Naive B cell (primary cell): Measurements from ENCODE around the gene DLL4. TPM values are rescaled to one million over a fixed set of nuclear protein-coding genes. Genes with fewer than 3 reads are reported as not detected.

ENCODE experiments used
- ATAC-seq, 2 donors: fragments of 150-1000 bp; cut with Tn5 transposase; 2 replicates each; pipeline ENCODE4 v1.10.0; 2021; ENCODE audit warnings: low read depth in 2 of 2, mild to moderate bottlenecking in 2 of 2, moderate library complexity in 2 of 2
- DNase-seq: peaks from one replicate; pipeline ENCODE4 v3.0.0; 2022
- H3K27ac Mint-ChIP-seq, 6 donors: one replicate each; pipeline ENCODE4 v1.8.0; 2020 to 2022; ENCODE audit warnings: mild to moderate bottlenecking in 6 of 6, mixed read lengths in 6 of 6, moderate library complexity in 5 of 6, inconsistent platforms in 2 of 6
- H3K27me3 Mint-ChIP-seq, 3 donors: one replicate each; pipeline ENCODE4 v1.8.0; 2021 to 2022; ENCODE audit warnings: mixed read lengths in 3 of 3, mild to moderate bottlenecking in 1 of 3
- H3K36me3 Mint-ChIP-seq, 2 donors: one replicate each; pipeline ENCODE4 v1.8.0; 2020 to 2022; ENCODE audit warnings: mixed read lengths in 2 of 2, inconsistent platforms in 1 of 2, mild to moderate bottlenecking in 1 of 2
- H3K4me1 Mint-ChIP-seq, 3 donors: one replicate each; pipeline ENCODE4 v1.8.0; 2020 to 2022; ENCODE audit warnings: mixed read lengths in 3 of 3, inconsistent platforms in 1 of 3, mild to moderate bottlenecking in 1 of 3, moderate library complexity in 1 of 3
- H3K4me3 Mint-ChIP-seq, 8 donors: one replicate each; pipeline ENCODE4 v1.8.0; 2020 to 2022; ENCODE audit warnings: mild to moderate bottlenecking in 8 of 8, mixed read lengths in 8 of 8, moderate library complexity in 8 of 8, inconsistent platforms in 2 of 8
- H3K9me3 Mint-ChIP-seq, 7 donors: one replicate each; pipeline ENCODE4 v1.8.0; 2020 to 2022; ENCODE audit warnings: mixed read lengths in 7 of 7, mild to moderate bottlenecking in 5 of 7, inconsistent platforms in 2 of 7, moderate library complexity in 1 of 7
- polyA plus RNA-seq, 6 donors: library from polyadenylated mRNA; unstranded; fragments of 300-500 nt; fragmentation: Illumina TruSeq; gene quantifications; one replicate each; pipeline ENCODE4 v1.2.3, GENCODE V29; 2021; ENCODE audit warnings: low read depth in 6 of 6

The DLL4 gene
- polyA plus RNA-seq, 6 donors from 2014 or later: not detected

- no peaks in the 10 kb centered on the region for H3K36me3 Mint-ChIP-seq
- H3K4me3 Mint-ChIP-seq: no peak overlapping the region
- H3K27ac Mint-ChIP-seq: no peak overlapping the region
- no peak for ATAC-seq
- H3K27me3 Mint-ChIP-seq: no peaks in the 10 kb centered on the region
- DNase-seq: no peak
- H3K4me1 Mint-ChIP-seq: peaks cover 6 to 21% (median 18%) of the 10 kb centered on the region in 3 donors
- H3K9me3 Mint-ChIP-seq: no peaks in the 10 kb centered on the region
Observed at GRCh38 chr15:40911693-40912092, 17.4 kb upstream of the DLL4 start.

GRCh38 chr15:40912478-40912877, 16.7 kb upstream of the DLL4 start:
- no peak for ATAC-seq
- Mint-ChIP-seq H3K27ac (peak overlapping the region in 1 of 6 donors; percentile 28), H3K4me1 (peaks cover 2 to 14% (median 13%) of the 10 kb centered on the region in 3 donors), H3K9me3 (no peaks in the 10 kb centered on the region), H3K36me3 (no peaks in the 10 kb centered on the region), H3K27me3 (no peaks in the 10 kb centered on the region), H3K4me3 (no peak overlapping the region)
- no peak for DNase-seq

- Mint-ChIP-seq H3K9me3 (no peaks in the 10 kb centered on the region), H3K27me3 (peaks cover 0 to 4% (median 0%) of the 10 kb centered on the region in 3 donors), H3K36me3 (no peaks in the 10 kb centered on the region), H3K27ac (peak overlapping the region in 1 of 6 donors; percentile 0), H3K4me1 (peaks cover 0 to 5% (median 5%) of the 10 kb centered on the region in 3 donors), H3K4me3 (no peak overlapping the region)
- DNase-seq: no peak
- no peak for ATAC-seq
Observed at GRCh38 chr15:40914013-40914412, 15.1 kb upstream of the DLL4 start.

- DNase-seq (no peak), ATAC-seq (no peak)
- H3K4me1 Mint-ChIP-seq: peaks cover 0 to 5% (median 5%) of the 10 kb centered on the region in 3 donors
- H3K27ac Mint-ChIP-seq: no peak overlapping the region
- H3K36me3 Mint-ChIP-seq: no peaks in the 10 kb centered on the region
- no peak overlapping the region for H3K4me3 Mint-ChIP-seq
- H3K9me3 Mint-ChIP-seq: no peaks in the 10 kb centered on the region
- peaks cover 0 to 4% (median 0%) of the 10 kb centered on the region in 3 donors for H3K27me3 Mint-ChIP-seq
Observed at GRCh38 chr15:40914486-40914885, 14.7 kb upstream of the DLL4 start.

- Mint-ChIP-seq H3K36me3 (no peaks in the 10 kb centered on the region), H3K27ac (no peak overlapping the region), H3K4me1 (peaks cover 0 to 5% (median 2%) of the 10 kb centered on the region in 3 donors), H3K9me3 (no peaks in the 10 kb centered on the region), H3K27me3 (peaks cover 0 to 4% (median 0%) of the 10 kb centered on the region in 3 donors), H3K4me3 (peak overlapping the region in 1 of 8 donors; percentile 60)
- DNase-seq: no peak
- no peak for ATAC-seq
Observed at GRCh38 chr15:40915116-40915661, 14.0 kb upstream of the DLL4 start.

GRCh38 chr15:40915679-40916078, 13.5 kb upstream of the DLL4 start:
- peaks cover 0 to 4% (median 0%) of the 10 kb centered on the region in 3 donors for H3K27me3 Mint-ChIP-seq
- peaks cover 0 to 5% (median 0%) of the 10 kb centered on the region in 3 donors for H3K4me1 Mint-ChIP-seq
- DNase-seq (no peak), ATAC-seq (no peak)
- peak overlapping the region in 1 of 6 donors; percentile 64 for H3K27ac Mint-ChIP-seq
- H3K36me3 Mint-ChIP-seq: no peaks in the 10 kb centered on the region
- no peaks in the 10 kb centered on the region for H3K9me3 Mint-ChIP-seq
- H3K4me3 Mint-ChIP-seq: no peak overlapping the region

GRCh38 chr15:40917585-40917984, 11.6 kb upstream of the DLL4 start:
- Mint-ChIP-seq H3K27me3 (peaks cover 0 to 4% (median 3%) of the 10 kb centered on the region in 3 donors), H3K9me3 (no peaks in the 10 kb centered on the region), H3K4me1 (peaks cover 0 to 5% (median 2%) of the 10 kb centered on the region in 3 donors), H3K4me3 (no peak overlapping the region), H3K36me3 (no peaks in the 10 kb centered on the region), H3K27ac (no peak overlapping the region)
- ATAC-seq (no peak), DNase-seq (no peak)

GRCh38 chr15:40918146-40918798, 10.9 kb upstream of the DLL4 start:
- Mint-ChIP-seq H3K27ac (no peak overlapping the region), H3K4me3 (no peak overlapping the region), H3K9me3 (no peaks in the 10 kb centered on the region), H3K4me1 (peaks cover 0 to 7% (median 5%) of the 10 kb centered on the region in 3 donors), H3K36me3 (no peaks in the 10 kb centered on the region), H3K27me3 (peaks cover 0 to 10% (median 8%) of the 10 kb centered on the region in 3 donors)
- DNase-seq: no peak
- no peak for ATAC-seq

- no peak overlapping the region for H3K27ac Mint-ChIP-seq
- ATAC-seq: no peak
- peaks cover 0 to 7% (median 3%) of the 10 kb centered on the region in 3 donors for H3K4me1 Mint-ChIP-seq
- DNase-seq: no peak
- no peak overlapping the region for H3K4me3 Mint-ChIP-seq
- no peaks in the 10 kb centered on the region for H3K36me3 Mint-ChIP-seq
- H3K9me3 Mint-ChIP-seq: no peaks in the 10 kb centered on the region
- peaks cover 0 to 10% (median 8%) of the 10 kb centered on the region in 3 donors for H3K27me3 Mint-ChIP-seq
Observed at GRCh38 chr15:40918799-40919392, 10.2 kb upstream of the DLL4 start.

- ATAC-seq (no peak), DNase-seq (no peak)
- H3K4me1 Mint-ChIP-seq: peaks cover 13 to 26% (median 14%) of the 10 kb centered on the region in 3 donors
- peaks cover 14 to 39% (median 36%) of the 10 kb centered on the region in 3 donors for H3K27me3 Mint-ChIP-seq
- no peak overlapping the region for H3K4me3 Mint-ChIP-seq
- no peaks in the 10 kb centered on the region for H3K9me3 Mint-ChIP-seq
- no peaks in the 10 kb centered on the region for H3K36me3 Mint-ChIP-seq
- peak overlapping the region in 1 of 6 donors; percentile 72 for H3K27ac Mint-ChIP-seq
Observed at GRCh38 chr15:40921949-40922607, 7.1 kb upstream of the DLL4 start.

GRCh38 chr15:40922608-40923005, 6.5 kb upstream of the DLL4 start:
- no peaks in the 10 kb centered on the region for H3K9me3 Mint-ChIP-seq
- peak overlapping the region in 2 of 6 donors; percentile 18 to 39 for H3K27ac Mint-ChIP-seq
- DNase-seq: no peak
- H3K4me3 Mint-ChIP-seq: no peak overlapping the region
- no peak for ATAC-seq
- peaks cover 17 to 44% (median 41%) of the 10 kb centered on the region in 3 donors for H3K27me3 Mint-ChIP-seq
- H3K4me1 Mint-ChIP-seq: peaks cover 17 to 29% (median 17%) of the 10 kb centered on the region in 3 donors
- no peaks in the 10 kb centered on the region for H3K36me3 Mint-ChIP-seq

GRCh38 chr15:40923551-40923950, 5.6 kb upstream of the DLL4 start:
- Mint-ChIP-seq H3K27ac (no peak overlapping the region), H3K4me3 (no peak overlapping the region)

GRCh38 chr15:40925495-40925862, 3.7 kb upstream of the DLL4 start:
- peak overlapping the region in 5 of 8 donors; percentile 12 to 88 (median 65) for H3K4me3 Mint-ChIP-seq
- H3K36me3 Mint-ChIP-seq: peaks cover 0 to 6% of the 10 kb centered on the region in 2 donors
- peaks cover 33 to 54% (median 34%) of the 10 kb centered on the region in 3 donors for H3K4me1 Mint-ChIP-seq
- peaks cover 0 to 2% (median 0%) of the 10 kb centered on the region in 7 donors for H3K9me3 Mint-ChIP-seq
- DNase-seq: no peak
- H3K27me3 Mint-ChIP-seq: peaks cover 32 to 61% (median 59%) of the 10 kb centered on the region in 3 donors
- H3K27ac Mint-ChIP-seq: no peak overlapping the region
- no peak for ATAC-seq

More at GRCh38 chr15:40923551-40923950, 5.6 kb upstream of the DLL4 start:
- Mint-ChIP-seq H3K27me3 (peaks cover 19 to 47% (median 42%) of the 10 kb centered on the region in 3 donors), H3K36me3 (no peaks in the 10 kb centered on the region), H3K4me1 (peaks cover 17 to 36% (median 18%) of the 10 kb centered on the region in 3 donors), H3K9me3 (no peaks in the 10 kb centered on the region)
- ATAC-seq: no peak
- no peak for DNase-seq
